ENCODE measurements around the gene IL23R.

- TF ChIP-seq, protein P1, sequence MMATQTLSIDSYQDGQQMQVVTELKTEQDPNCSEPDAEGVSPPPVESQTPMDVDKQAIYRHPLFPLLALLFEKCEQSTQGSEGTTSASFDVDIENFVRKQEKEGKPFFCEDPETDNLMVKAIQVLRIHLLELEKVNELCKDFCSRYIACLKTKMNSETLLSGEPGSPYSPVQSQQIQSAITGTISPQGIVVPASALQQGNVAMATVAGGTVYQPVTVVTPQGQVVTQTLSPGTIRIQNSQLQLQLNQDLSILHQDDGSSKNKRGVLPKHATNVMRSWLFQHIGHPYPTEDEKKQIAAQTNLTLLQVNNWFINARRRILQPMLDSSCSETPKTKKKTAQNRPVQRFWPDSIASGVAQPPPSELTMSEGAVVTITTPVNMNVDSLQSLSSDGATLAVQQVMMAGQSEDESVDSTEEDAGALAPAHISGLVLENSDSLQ (IDR thresholded peaks at IDR 0.05), result no peak
- no peak for TF ChIP-seq FOXM1 (IDR thresholded peaks at IDR 0.05; ENCODE audit: borderline replicate concordance)
- TF ChIP-seq SP1 (IDR thresholded peaks at IDR 0.05), result no peak
- TF ChIP-seq HDGF (IDR thresholded peaks at IDR 0.05; ENCODE audit: borderline replicate concordance), result no peak
- TF ChIP-seq BHLHE40 (IDR thresholded peaks at IDR 0.05; ENCODE audit: borderline replicate concordance), result no peak
- TF ChIP-seq ELF4 (IDR thresholded peaks at IDR 0.05), result no peak
- no peak for TF ChIP-seq ARNT (IDR thresholded peaks at IDR 0.05)
- TF ChIP-seq NFRKB (IDR thresholded peaks at IDR 0.05), result no peak
- no peak for TF ChIP-seq SUZ12 (IDR thresholded peaks at IDR 0.05)
- no peak for TF ChIP-seq LEF1 (IDR thresholded peaks at IDR 0.05; ENCODE audit: borderline replicate concordance)
- TF ChIP-seq FOXA1 (IDR thresholded peaks at IDR 0.05), result no peak
- no peak for TF ChIP-seq FOXK2 (IDR thresholded peaks at IDR 0.05)
- TF ChIP-seq ZNF384 (IDR thresholded peaks at IDR 0.05), result no peak
These were observed 141.9 kb downstream of the IL23R start for GRCh38 chr1:67308136-67308535.
